Measurements from ENCODE around the gene AUTS2.

The AUTS2 gene

GRCh38 chr7:69678494-69679187, 80.4 kb downstream of the AUTS2 start:
- Histone ChIP-seq H3K9me3 (ENCODE audit: control insufficient read depth in 1 of 2, low read length in 2 of 2) (no peaks in the 10 kb centered on the region), H3K27ac (ENCODE audit: low read length) (peak overlapping the region; percentile 8), H3K36me3 (ENCODE audit: control insufficient read depth in 1 of 2, insufficient read depth in 2 of 2, low read length in 2 of 2) (no peaks in the 10 kb centered on the region), H3K4me1 (ENCODE audit: control insufficient read depth in 1 of 2, insufficient read depth in 2 of 2, low read length in 2 of 2) (peaks cover 0 to 23% of the 10 kb centered on the region in 2 donors), H3K4me3 (ENCODE audit: low read depth in 1 of 2, low read length in 2 of 2) (no peak overlapping the region), H3K27me3 (ENCODE audit: low read depth, low read length) (no peaks in the 10 kb centered on the region)

DNA sequence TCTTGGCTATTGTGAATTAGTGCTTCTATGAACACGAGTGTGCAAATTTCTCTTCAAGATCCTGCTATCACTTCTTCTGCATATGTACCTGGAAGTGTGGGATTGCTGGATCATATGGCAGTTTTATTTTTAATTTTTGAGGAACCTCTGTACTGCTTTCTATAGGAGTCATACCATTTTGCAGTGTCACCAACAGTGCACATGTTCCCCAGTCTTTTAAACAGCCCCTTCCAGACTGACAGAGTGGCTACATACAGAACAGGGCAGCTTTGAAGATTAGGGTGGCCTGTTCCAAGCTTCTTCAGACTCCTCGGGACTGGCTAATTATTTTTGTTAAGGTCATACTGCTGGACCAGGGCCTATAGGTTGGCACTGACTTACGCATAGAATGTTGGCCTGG, 82.9 kb downstream of the AUTS2 start:
- no peak overlapping the region for H3K27ac ChIP-seq (ENCODE audit: low read length)
- H3K27me3 ChIP-seq (ENCODE audit: low read depth, low read length), result no peaks in the 10 kb centered on the region
- no peaks in the 10 kb centered on the region for H3K36me3 ChIP-seq (ENCODE audit: control insufficient read depth in 1 of 2, insufficient read depth in 2 of 2, low read length in 2 of 2)
- no peak overlapping the region for H3K4me3 ChIP-seq (ENCODE audit: low read depth in 1 of 2, low read length in 2 of 2)
- peaks cover 5 to 29% of the 10 kb centered on the region in 2 donors for H3K4me1 ChIP-seq (ENCODE audit: control insufficient read depth in 1 of 2, insufficient read depth in 2 of 2, low read length in 2 of 2)
- H3K9me3 ChIP-seq (ENCODE audit: control insufficient read depth in 1 of 2, low read length in 2 of 2), result no peaks in the 10 kb centered on the region

GRCh38 chr7:69682518-69682917, 84.2 kb downstream of the AUTS2 start:
- Histone ChIP-seq H3K4me3 (ENCODE audit: low read depth in 1 of 2, low read length in 2 of 2) (no peak overlapping the region), H3K9me3 (ENCODE audit: control insufficient read depth in 1 of 2, low read length in 2 of 2) (no peaks in the 10 kb centered on the region), H3K27me3 (ENCODE audit: low read depth, low read length) (no peaks in the 10 kb centered on the region), H3K27ac (ENCODE audit: low read length) (no peak overlapping the region), H3K36me3 (ENCODE audit: control insufficient read depth in 1 of 2, insufficient read depth in 2 of 2, low read length in 2 of 2) (no peaks in the 10 kb centered on the region), H3K4me1 (ENCODE audit: control insufficient read depth in 1 of 2, insufficient read depth in 2 of 2, low read length in 2 of 2) (peaks cover 5 to 28% of the 10 kb centered on the region in 2 donors)

DNA sequence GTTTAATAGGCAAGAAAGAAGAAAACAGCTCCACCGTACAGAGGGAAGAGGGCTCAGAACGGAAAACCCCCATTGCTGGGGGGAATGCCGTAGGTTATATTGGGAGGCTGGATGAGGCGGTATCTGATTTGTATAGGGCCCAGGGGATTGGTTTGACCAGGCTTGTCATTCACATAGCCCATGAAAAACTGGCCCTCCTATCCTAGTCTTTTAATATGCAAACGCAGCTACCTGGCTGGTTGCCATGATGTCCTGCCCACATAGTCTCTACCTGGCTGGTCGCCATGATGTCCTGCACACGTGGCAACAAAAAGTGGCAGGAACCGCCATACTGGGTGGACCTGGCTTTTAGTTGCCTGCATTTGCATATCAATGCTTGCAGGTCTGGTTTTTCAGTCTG, 84.7 kb downstream of the AUTS2 start:
- H3K36me3 ChIP-seq (ENCODE audit: control insufficient read depth in 1 of 2, insufficient read depth in 2 of 2, low read length in 2 of 2), result no peaks in the 10 kb centered on the region
- no peaks in the 10 kb centered on the region for H3K27me3 ChIP-seq (ENCODE audit: low read depth, low read length)
- H3K4me1 ChIP-seq (ENCODE audit: control insufficient read depth in 1 of 2, insufficient read depth in 2 of 2, low read length in 2 of 2), result peaks cover 5 to 25% of the 10 kb centered on the region in 2 donors
- H3K27ac ChIP-seq (ENCODE audit: low read length), result no peak overlapping the region
- H3K4me3 ChIP-seq (ENCODE audit: low read depth in 1 of 2, low read length in 2 of 2), result no peak overlapping the region
- H3K9me3 ChIP-seq (ENCODE audit: control insufficient read depth in 1 of 2, low read length in 2 of 2), result no peaks in the 10 kb centered on the region

DNA sequence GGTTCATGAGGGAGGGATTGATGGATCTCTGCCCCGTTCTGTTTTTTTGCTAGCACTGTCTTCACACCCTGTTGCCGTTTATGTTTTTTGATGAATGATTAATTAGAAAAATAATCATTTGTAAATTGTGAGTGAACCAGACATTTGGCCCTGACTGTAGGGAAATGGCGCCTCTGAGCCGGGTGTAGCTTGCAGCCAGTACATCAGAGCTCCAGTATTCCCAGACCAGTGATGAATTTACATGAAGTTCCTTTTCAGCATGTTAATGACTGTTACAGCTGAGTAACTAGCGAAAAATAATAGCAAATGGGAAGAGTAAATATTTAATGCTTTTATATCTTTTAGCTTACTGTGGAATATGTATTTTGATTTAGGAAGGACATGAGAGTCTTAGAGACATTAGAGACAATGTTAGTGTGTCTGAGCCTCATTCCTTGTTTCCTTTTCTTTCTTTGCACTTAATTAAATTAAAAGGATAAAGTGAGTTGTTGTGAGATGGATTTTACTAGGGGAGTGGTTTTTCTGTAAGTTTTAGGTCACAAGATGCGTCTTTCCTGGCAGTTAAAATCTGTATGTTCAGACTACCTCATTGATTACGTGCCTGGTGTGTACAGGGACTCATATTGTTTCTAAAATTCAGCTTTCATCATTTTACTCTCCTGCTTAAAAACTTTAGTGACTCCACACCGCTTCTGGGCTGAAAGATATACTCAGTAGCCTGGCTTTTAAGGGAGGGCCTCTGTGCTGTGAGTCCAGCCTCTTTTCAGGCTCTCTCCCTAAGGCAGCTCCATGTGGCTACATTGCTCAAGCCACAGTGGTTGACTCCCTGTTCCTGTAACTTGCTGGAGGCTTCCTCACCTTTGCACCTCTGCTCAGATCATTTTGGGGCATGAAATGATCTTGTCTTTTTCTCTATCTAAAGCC, 86.4 kb downstream of the AUTS2 start:
- Histone ChIP-seq H3K27ac (ENCODE audit: low read length) (peak overlapping the region; percentile 2), H3K4me3 (ENCODE audit: low read depth in 1 of 2, low read length in 2 of 2) (no peak overlapping the region), H3K9me3 (ENCODE audit: control insufficient read depth in 1 of 2, low read length in 2 of 2) (no peaks in the 10 kb centered on the region), H3K4me1 (ENCODE audit: control insufficient read depth in 1 of 2, insufficient read depth in 2 of 2, low read length in 2 of 2) (peaks cover 5 to 16% of the 10 kb centered on the region in 2 donors), H3K27me3 (ENCODE audit: low read depth, low read length) (no peaks in the 10 kb centered on the region), H3K36me3 (ENCODE audit: control insufficient read depth in 1 of 2, insufficient read depth in 2 of 2, low read length in 2 of 2) (no peaks in the 10 kb centered on the region)

GRCh38 chr7:69685293-69685631, 87.0 kb downstream of the AUTS2 start:
- H3K27ac ChIP-seq (ENCODE audit: low read length), result no peak overlapping the region
- H3K36me3 ChIP-seq (ENCODE audit: control insufficient read depth in 1 of 2, insufficient read depth in 2 of 2, low read length in 2 of 2), result no peaks in the 10 kb centered on the region
- no peaks in the 10 kb centered on the region for H3K9me3 ChIP-seq (ENCODE audit: control insufficient read depth in 1 of 2, low read length in 2 of 2)
- no peak overlapping the region for H3K4me3 ChIP-seq (ENCODE audit: low read depth in 1 of 2, low read length in 2 of 2)
- H3K4me1 ChIP-seq (ENCODE audit: control insufficient read depth in 1 of 2, insufficient read depth in 2 of 2, low read length in 2 of 2), result peaks cover 5 to 16% of the 10 kb centered on the region in 2 donors
- H3K27me3 ChIP-seq (ENCODE audit: low read depth, low read length), result no peaks in the 10 kb centered on the region

GRCh38 chr7:69686366-69686765, 88.1 kb downstream of the AUTS2 start:
- H3K9me3 ChIP-seq (ENCODE audit: control insufficient read depth in 1 of 2, low read length in 2 of 2), result no peaks in the 10 kb centered on the region
- H3K4me1 ChIP-seq (ENCODE audit: control insufficient read depth in 1 of 2, insufficient read depth in 2 of 2, low read length in 2 of 2), result peaks cover 5 to 16% of the 10 kb centered on the region in 2 donors
- no peaks in the 10 kb centered on the region for H3K27me3 ChIP-seq (ENCODE audit: low read depth, low read length)
- no peak overlapping the region for H3K27ac ChIP-seq (ENCODE audit: low read length)
- H3K36me3 ChIP-seq (ENCODE audit: control insufficient read depth in 1 of 2, insufficient read depth in 2 of 2, low read length in 2 of 2), result no peaks in the 10 kb centered on the region
- no peak overlapping the region for H3K4me3 ChIP-seq (ENCODE audit: low read depth in 1 of 2, low read length in 2 of 2)

DNA sequence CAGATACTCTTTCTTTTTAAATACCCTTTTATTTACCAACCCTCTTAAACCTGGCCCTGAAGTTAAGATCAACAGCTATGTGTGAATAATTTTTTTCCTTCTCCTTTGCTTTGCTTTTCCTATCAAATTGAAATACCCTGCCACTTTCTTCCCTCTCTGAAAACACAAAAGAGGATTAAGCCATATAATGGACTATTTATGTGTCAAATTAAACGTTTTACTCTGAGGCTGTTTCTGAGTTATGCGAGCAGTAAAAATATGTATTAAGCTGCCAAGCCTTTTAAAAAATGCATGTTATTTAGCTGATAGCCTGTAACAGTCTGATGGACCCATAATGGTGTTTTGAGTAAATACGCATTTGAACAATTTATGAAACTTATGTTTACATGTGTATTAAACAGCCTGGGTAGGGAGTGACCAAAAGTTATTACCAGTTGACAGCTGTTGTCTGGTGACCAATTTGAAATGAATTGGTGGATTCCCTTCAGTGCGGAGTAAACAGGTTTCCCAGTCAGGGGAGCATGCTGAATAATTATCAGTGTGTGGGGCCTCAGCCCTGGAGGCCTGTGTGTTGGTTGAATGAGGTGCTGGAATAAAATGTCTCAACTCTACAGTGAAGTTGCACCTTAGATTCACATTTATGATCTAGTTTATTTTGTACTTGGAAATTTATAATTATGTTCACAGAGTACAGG, 89.6 kb downstream of the AUTS2 start:
- H3K27me3 ChIP-seq (ENCODE audit: low read depth, low read length), result no peaks in the 10 kb centered on the region
- H3K27ac ChIP-seq (ENCODE audit: low read length), result no peak overlapping the region
- no peaks in the 10 kb centered on the region for H3K36me3 ChIP-seq (ENCODE audit: control insufficient read depth in 1 of 2, insufficient read depth in 2 of 2, low read length in 2 of 2)
- peaks cover 5 to 16% of the 10 kb centered on the region in 2 donors for H3K4me1 ChIP-seq (ENCODE audit: control insufficient read depth in 1 of 2, insufficient read depth in 2 of 2, low read length in 2 of 2)
- no peak overlapping the region for H3K4me3 ChIP-seq (ENCODE audit: low read depth in 1 of 2, low read length in 2 of 2)
- no peaks in the 10 kb centered on the region for H3K9me3 ChIP-seq (ENCODE audit: control insufficient read depth in 1 of 2, low read length in 2 of 2)

DNA sequence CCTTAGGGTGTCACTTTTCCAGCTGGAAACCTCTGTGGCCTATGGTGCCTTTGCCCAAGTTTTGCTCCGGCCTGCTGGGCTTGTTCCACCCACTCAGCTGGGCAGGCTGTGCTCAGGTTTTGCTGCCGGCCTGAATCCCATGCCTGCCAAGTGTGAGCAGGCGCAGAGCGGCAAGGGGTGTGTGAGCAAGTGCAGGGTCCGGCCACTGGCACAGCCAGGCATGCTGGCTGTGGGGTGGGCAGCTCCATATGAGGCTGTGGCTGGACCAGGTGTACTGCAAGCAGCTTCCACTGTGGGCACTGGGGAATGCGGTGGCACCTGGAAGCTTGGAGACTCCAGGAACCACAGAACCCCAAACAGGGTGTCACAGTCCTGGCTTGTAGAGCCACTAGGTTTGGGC, 92.1 kb downstream of the AUTS2 start:
- peaks cover 2 to 10% of the 10 kb centered on the region in 2 donors for H3K4me1 ChIP-seq (ENCODE audit: control insufficient read depth in 1 of 2, insufficient read depth in 2 of 2, low read length in 2 of 2)
- no peak overlapping the region for H3K27ac ChIP-seq (ENCODE audit: low read length)
- H3K9me3 ChIP-seq (ENCODE audit: control insufficient read depth in 1 of 2, low read length in 2 of 2), result no peaks in the 10 kb centered on the region
- H3K36me3 ChIP-seq (ENCODE audit: control insufficient read depth in 1 of 2, insufficient read depth in 2 of 2, low read length in 2 of 2), result no peaks in the 10 kb centered on the region
- no peaks in the 10 kb centered on the region for H3K27me3 ChIP-seq (ENCODE audit: low read depth, low read length)
- H3K4me3 ChIP-seq (ENCODE audit: low read depth in 1 of 2, low read length in 2 of 2), result no peak overlapping the region

DNA sequence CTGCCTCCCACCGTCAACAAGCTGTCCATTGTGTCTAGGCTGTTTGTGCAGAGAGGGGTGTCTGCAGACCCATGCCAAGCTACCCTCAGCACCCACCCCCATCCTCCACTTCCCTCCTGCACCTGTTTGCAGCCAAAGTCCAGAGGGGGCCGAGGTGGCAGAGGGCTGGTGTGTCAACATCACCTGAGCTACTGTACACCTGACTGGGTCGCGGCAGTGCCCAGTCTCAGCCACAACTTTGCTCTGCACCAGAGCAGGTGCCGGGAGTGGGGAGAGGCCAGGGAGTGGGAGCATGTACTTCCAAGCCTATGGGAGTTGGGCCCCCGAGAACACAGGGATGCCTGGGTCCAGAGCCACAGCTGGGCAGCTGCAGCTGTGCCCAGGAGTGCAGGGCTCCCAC, 93.1 kb downstream of the AUTS2 start:
- Histone ChIP-seq H3K9me3 (ENCODE audit: control insufficient read depth in 1 of 2, low read length in 2 of 2) (no peaks in the 10 kb centered on the region), H3K4me1 (ENCODE audit: control insufficient read depth in 1 of 2, insufficient read depth in 2 of 2, low read length in 2 of 2) (peaks cover 0 to 5% of the 10 kb centered on the region in 2 donors), H3K36me3 (ENCODE audit: control insufficient read depth in 1 of 2, insufficient read depth in 2 of 2, low read length in 2 of 2) (no peaks in the 10 kb centered on the region), H3K4me3 (ENCODE audit: low read depth in 1 of 2, low read length in 2 of 2) (no peak overlapping the region), H3K27ac (ENCODE audit: low read length) (no peak overlapping the region), H3K27me3 (ENCODE audit: low read depth, low read length) (no peaks in the 10 kb centered on the region)

DNA sequence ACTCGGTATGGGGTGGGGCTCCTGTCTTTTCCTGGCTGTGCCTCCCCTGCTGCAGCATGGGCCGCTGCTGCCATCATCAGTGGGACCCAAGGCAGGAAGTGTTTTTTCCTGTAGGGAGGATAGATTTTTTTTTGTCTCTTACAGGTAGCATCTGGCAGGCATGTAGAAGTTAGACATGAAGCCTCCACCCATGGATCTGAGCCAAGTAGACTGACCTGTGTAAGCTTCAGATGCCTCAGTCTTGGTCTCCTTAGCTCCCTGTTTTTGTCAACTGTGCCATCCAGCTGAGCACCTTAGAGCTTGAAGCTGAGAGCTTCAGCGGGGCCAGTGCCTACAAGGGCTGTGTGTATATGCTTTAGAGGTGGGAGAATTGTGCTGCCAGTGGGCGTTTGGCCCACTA, 93.5 kb downstream of the AUTS2 start:
- H3K27ac ChIP-seq (ENCODE audit: low read length), result no peak overlapping the region
- no peaks in the 10 kb centered on the region for H3K27me3 ChIP-seq (ENCODE audit: low read depth, low read length)
- no peak overlapping the region for H3K4me3 ChIP-seq (ENCODE audit: low read depth in 1 of 2, low read length in 2 of 2)
- H3K9me3 ChIP-seq (ENCODE audit: control insufficient read depth in 1 of 2, low read length in 2 of 2), result no peaks in the 10 kb centered on the region
- H3K4me1 ChIP-seq (ENCODE audit: control insufficient read depth in 1 of 2, insufficient read depth in 2 of 2, low read length in 2 of 2), result peaks cover 0 to 9% of the 10 kb centered on the region in 2 donors
- no peaks in the 10 kb centered on the region for H3K36me3 ChIP-seq (ENCODE audit: control insufficient read depth in 1 of 2, insufficient read depth in 2 of 2, low read length in 2 of 2)

Measured in muscle layer of duodenum (tissue), 2 donors.